GM18520 (cell line): Measurements from ENCODE around the gene GGCX.

Source experiments
- ATAC-seq: cut with Tn5 transposase; IDR thresholded peaks from one replicate; pipeline ENCODE4 v1.9.1; 2021; ENCODE audit not compliant: unreplicated experiment

Gene GGCX

DNA sequence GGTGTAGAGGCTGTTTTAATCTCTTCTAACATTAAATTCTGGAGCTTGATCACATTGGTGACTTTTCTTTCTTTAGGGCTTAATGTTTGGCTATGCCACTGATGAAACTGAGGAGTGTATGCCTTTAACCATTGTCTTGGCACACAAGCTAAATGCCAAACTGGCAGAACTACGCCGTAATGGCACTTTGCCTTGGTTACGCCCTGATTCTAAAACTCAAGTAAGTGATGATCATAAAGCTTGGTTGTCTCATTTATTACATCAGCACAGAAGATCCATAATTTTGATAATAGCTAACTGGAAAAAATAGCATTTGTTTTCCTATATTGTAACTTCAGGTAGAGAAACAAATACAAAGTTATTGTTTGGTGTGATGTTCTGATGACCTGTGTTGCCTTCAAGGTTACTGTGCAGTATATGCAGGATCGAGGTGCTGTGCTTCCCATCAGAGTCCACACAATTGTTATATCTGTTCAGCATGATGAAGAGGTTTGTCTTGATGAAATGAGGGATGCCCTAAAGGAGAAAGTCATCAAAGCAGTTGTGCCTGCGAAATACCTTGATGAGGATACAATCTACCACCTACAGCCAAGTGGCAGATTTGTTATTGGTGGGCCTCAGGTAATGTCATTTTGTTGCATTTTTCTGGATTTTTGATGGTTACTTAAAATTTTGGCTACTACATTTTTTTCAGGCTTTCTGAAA is 19.4 kb downstream of the GGCX start:
- ATAC-seq = no peak

DNA sequence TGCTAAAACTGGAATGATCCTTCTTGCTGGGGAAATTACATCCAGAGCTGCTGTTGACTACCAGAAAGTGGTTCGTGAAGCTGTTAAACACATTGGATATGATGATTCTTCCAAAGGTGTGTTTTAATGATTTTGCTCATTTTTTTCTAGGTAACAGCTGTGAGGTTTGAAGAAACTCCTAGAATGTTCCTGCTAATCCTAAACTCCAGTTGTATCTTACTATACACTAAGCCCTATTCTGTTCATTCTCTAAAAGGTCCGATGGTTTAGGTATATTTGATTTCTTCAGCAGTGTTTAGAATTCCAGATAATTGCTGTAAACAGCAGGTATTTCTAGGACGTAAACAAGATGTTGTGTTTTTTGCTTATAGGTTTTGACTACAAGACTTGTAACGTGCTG is 20.0 kb downstream of the GGCX start:
- ATAC-seq = no peak

DNA sequence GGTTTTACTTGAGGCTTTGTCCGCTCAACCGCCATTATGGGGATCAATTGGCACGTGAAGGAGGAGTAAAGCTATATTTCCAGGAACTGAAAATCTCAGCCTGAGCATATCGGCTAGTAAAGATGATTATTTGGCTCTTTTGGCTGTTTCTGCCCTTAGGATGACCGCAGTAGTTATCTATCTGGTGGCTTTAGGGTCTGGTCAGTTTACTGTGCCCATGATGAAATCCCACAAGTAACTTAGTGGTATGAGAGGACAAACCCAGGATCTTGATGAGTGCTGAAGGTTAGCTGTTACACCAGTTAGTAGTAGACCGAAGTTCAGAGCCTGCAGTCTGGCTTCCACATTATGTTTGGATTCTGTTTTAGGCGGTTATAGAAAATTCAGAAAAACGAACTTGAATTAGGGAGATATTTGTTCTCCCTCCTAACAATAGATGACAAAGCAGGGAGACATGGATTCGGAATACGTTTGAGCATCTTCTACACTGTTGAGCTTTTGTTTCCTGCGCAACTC is 21.1 kb downstream of the GGCX start:
- ATAC-seq = no peak

DNA sequence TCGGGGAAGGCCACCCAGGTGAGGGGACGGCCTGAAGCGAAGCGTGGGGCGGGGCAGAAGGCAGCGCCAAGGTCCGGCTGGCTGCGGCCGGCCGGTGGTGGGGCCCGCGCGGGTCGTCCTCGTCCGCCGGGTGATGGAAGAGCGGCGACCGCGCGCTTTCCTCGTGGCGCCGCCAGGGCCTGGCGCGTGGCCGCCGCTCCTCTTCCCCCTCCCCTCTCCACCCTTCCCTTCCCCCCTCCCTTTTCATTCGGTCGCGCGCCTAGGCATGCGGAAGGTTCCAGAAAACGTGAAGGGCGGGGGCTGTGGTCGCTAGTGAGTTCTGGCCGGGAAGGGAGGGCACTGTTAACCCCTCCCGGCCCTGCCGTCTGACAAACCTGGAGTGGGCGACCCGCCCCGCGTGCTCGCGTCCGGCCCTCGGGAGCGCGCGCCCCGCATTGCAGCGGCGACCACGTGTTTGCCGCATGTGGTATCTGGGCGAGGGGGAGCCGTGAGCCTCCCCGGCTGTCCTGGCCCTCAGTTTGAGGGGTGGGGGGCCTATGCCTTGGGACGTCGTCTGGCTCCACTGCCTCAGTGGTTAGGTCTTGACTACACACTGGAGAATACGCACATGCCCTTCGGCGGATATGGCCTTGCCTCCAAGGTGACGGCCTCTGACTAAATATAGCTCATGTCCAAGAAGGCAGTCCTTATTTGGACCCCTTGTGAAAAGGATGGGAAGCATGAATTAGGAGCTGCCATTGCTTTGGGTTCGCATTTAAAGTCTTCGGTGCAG is 21.7 kb downstream of the GGCX start:
- ATAC-seq = peak; percentile 26

DNA sequence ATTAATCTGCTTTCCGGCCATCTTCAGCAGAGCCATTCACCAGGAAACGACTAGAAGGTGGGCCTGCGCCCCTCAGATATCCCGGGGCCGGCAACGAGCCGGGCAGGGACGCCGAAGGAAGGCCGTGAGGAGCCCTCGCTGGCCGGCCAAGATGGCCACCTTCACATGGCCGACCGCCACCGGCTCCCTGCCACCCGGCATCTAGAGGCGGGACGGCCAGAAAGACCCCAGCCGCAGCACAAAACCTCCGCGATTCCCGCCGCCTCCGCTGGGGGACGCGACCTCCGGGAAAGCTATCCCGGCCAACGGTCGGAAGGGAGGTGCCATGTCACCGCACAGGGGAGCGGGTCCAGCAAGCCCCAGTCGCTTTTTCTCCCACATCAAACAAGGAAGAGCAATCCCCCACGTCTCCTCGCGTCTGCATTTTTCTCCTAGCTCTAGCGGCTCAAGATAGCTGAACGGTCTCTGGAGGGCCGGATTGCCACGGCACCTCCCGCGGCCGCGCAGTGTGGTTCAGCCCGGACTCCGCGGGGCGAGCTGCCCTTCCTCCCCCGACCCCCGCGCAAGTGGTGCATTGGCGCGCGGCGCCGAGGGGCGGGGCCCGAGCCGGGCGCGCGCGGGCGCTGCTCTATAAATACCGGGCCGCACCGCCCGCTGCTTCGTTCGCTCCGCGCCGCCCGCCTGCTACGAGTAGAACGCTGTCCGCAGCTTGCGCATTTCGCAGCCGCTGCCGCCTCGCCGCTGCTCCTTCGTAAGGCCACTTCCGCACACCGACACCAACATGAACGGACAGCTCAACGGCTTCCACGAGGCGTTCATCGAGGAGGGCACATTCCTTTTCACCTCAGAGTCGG is 22.6 kb downstream of the GGCX start, which contains the start of gene MAT2A:
Gene MAT2A, plus strand, starts transcription at position 662 of the 854 bp plus-strand sequence. Its CDS starts 120 bp downstream, at position 782.
- peak; percentile 44 for ATAC-seq

DNA sequence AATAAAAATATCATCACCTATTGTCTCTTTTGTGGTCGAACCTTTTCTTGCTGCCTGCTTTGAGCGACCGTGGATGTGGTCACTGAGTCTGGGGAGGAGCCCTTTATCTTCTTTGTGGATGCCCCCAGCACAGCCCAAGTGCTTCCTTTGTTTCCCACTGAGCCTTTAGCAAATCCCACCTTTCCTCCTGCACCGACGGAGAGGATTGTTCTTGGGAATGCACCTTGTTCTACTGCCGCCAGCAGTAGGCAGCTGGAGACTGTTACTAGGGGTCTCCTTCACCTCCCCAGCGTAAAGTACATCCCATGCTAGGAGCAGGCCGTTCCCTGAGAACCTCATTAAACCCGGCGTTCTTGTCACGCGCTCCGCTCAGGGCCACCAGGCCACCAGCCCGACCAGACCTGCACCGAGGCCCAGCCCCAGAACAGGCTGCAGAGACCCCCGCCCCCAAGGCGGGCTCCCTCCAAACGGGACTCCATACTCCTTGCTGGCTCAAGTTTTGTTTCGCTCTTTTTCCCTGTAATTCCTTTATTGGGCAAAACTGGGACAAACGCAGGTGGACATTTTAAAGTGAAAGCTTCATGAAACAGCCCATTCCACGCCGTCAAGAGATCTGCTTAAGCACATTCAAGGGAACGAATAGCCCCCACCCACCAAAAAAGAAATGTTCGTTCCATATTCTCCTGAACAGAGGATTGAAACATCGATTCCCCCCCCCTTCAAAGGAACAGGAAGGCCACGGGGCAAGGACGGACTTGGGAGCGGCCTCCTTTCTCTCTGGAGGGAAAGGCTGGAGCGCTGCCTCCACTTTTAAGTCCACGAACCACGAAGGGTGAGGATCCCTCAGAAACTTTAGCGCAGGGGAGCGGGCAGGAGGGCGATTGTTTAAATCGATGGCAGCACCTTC is 23.4 kb downstream of the GGCX start:
- ATAC-seq = no peak

DNA sequence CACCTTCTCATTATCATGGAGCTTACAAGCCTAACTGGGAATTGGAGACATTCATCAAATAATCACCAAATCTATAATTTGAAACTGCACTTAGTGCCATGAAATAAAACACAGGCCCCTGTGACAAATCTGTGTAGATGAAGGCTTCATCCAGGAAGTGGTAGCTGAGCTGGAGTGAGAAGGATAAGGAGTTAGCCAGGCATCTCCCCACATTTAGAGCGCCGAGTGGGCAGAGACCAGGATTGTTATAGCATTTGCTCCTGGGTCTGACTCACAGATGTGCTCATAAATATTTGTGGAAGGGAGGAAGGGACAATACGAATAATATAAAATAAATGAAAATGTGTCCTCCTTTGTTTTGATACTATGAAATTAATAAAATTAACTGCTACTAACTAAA is 24.8 kb downstream of the GGCX start:
- ATAC-seq = no peak

DNA sequence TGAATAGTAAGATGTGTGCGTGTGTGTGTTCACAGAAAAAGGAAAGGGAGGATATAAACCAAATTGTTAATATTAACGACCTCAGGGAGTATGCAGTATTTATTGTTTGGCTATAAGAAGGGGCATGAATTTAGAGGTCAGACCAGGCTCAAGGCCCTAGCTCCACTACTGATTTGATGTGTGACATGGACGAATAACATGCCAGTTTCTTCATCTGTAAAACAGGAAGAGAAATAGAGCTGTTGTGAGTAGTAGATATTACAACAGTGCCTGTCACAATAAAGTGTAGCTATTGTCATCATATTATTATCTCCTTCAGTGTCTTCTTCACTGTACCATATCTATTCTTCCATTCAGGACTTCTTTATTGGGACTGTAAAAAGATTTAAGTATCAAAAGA is 26.4 kb downstream of the GGCX start:
- ATAC-seq = no peak

DNA sequence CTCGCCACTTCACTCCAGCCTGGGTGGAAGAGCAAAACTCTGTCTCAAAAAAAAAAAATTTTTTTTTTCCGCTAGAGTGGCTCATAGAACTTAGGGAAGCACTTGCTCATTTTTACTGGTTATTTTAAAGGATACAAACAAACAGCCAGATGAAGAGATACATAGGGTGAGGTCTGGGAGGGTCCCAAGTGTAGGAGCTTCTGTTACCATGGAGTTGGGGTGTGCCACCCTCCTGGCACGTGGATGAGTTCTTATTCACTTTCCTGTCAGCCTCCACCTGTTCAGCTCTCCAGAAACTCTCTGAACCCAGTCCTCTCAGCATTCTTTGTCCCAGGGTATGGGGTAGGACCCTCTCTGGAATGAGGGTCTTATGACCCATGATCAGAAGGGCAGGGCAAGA is 27.2 kb downstream of the GGCX start:
- ATAC-seq = no peak

DNA sequence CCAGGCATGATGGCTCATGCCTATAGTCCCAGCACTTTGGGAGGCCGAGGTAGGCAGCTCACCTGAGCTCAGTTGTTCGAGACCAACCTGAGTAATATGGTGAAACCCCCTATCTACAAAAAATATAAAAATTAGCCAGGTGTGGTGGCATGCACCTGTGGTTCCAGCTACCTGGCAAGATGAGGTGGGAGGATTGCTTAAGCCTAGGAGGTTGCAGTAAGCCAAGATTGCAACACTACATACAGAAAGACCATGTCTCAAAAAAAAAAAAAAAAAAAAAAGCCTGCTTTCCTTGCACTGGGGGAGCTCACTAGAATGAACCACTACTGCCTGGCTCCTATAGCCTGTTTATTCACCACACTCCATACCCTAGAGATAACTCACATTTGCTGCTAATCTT is 29.7 kb downstream of the GGCX start:
- ATAC-seq = no peak

DNA sequence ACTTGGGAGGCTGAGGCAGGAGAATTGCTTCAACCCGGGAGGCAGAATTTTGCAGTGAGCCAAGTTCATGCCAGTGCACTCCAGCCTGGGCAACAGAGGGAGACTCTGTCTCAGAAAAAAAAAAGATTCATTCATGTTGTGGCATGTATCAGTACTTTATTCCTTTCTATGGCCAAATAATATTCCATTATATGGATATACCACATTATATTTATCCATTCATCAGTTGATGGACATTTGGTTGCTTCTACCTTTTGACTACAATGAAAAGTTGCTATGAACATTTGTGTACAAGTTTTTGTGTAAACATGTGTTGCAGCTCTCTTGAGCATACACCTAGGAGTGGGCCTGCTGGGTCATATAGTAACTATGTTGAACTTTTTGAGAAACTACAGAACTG is 31.5 kb downstream of the GGCX start:
- no peak for ATAC-seq

DNA sequence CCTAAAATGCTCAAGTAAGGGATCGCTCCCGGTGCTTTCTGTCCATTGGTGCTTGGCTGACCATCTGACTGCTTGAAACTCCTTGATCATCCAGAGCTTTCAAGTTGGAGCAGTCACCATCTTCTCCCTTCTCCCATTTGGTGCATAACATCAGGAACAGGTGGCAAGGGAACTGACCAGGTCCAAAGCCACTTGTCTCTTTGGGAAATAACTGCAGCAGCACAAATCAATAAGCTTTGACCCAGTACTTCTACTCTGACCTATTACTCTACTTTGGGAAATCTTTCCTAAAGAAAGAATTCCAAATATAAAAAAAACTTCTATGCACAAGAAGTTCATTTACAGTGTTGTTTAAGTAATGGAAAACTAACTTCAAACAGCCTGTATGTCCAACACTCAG is 32.9 kb downstream of the GGCX start:
- no peak for ATAC-seq

DNA sequence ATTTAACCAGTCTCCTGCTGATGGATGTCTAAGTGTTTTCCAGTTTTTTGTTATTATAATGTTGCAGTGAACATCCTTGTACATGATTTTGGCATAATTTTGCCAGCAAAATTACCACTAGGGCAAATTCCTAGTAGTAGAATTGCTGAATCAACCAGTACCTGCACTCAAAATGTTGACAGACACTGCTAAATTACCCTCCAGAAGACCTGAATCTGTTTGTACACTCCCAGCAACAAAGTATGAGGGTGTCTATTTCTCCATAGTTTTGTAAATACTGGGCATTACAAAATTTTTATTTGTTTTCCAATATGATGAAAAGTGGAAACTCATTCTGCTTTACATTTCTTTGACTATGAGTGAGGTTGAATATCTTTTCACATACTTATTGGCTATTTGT is 33.5 kb downstream of the GGCX start:
- no peak for ATAC-seq

DNA sequence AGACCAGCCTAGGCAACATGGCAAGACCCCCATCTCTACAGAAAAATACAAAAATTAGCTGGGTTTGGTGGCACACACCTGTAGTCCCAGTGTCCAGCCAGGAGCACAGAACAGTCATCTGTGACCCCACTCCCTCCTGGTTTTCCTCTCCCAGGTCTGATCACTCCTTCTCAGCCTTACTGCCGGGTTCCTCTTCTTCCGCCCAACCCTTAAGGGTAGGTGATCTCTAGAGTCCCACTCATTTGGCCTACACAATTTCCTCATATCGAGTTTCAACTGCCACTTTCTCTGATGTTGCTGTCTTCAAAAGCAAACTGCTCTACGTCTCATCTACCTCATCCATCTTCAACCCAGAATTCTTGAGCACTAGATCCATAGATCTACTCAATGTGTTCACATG is 35.7 kb downstream of the GGCX start:
- ATAC-seq = no peak

DNA sequence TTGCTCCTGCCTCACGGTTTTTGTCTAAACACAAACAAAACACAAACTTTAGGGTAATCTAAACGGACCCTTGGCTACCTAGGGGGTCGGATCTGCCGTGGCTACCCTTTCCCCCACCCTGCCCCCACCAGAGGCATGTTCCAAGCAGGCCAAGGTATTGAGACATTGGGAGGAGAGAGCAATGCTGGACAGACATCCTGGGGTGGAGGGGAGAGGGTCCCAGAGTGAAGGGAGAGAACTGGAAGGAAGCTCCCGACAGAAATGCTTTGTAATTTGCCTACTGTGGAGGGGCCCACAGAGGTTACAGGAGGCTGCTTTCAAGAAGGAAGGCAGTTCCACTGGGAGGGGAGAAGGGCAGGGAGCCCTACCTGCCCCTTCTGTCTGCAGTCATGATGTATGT is 36.3 kb downstream of the GGCX start:
- ATAC-seq = no peak

DNA sequence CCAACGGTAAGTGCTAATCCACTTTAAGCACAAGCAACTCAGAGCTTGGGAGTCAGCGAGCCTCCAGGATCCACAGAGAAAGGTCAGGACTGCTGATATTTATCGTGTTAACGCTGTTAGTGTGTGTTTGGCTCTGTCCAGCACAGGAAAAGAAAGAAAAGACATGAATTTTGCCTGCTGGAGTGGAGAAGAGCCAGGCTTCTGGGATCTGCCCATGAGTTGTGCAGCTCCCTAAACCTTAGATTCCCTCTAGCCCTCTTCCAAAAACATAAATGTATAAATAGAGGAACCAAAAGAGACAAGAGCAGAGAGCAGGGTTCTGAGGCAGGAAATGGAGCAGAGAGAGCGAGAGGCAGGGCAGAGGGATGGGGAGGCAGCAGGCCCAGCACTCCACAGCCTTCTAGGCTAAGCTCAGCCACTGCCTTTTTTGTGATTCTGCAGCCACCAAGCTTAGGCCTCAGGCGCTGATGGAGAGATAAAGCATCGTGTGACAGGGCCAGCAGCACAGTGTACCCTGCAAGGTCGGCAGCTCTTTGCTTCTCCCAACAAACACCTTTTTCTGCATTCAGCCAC is 36.9 kb downstream of the GGCX start:
- ATAC-seq = no peak

DNA sequence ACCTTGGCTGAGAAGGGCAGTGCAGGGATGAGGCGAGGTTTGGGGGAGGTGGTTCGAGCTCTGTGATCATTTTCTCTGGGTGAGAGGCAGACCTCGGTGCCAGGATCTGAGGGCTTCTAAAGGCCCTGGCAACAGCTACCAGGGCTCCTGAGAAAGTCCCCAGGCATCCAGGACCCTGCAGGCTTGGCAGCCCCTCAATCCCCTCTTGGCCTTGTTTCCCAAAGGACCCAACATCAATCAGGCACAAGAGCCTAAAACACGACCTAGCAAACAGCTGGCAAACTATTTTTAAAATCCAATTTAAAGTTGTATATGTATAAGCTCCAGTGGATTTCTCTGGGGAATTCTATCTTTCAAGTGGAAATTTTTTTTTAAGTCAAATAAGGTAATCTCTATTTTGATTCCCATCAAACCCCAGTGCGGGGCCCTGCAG is 37.4 kb downstream of the GGCX start:
- no peak for ATAC-seq

DNA sequence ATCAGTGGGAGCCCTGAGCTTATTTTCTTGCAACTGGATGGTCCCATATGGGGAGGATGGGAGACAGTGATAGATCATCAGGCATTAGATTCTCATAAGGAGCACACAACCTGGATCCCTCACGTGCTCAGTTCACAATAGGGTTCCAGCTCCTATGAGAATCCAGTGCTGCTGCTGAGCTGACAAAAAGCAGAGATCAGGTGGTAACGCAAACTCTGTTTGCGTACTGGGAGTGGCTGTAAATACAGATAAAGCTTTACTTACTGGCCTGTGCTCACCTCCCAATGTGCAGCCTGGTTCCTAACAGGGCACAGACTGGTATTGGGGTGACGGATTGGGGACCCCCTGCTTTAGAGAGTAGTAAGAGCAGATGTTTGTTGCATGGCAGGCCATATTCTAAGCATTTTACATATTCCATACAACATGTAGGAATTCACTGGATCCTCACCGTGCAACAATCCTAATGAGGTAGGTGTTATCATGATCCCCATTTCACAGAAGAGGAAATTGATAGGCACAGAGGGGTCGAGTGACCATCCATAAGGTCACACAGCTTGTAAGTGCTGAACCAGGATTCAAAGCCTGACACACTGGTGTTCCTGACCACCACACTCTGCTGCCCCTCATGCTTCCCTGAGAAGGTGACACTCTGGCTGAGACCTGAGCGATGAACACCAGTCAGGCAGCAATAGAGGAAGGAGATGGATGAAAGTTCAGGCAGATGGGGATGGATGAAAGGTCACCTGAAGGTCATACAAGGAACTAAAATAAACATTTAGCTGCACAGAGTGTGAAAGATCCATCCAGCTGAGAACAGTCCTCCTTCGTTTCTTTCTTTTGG is 38.0 kb downstream of the GGCX start:
- no peak for ATAC-seq

DNA sequence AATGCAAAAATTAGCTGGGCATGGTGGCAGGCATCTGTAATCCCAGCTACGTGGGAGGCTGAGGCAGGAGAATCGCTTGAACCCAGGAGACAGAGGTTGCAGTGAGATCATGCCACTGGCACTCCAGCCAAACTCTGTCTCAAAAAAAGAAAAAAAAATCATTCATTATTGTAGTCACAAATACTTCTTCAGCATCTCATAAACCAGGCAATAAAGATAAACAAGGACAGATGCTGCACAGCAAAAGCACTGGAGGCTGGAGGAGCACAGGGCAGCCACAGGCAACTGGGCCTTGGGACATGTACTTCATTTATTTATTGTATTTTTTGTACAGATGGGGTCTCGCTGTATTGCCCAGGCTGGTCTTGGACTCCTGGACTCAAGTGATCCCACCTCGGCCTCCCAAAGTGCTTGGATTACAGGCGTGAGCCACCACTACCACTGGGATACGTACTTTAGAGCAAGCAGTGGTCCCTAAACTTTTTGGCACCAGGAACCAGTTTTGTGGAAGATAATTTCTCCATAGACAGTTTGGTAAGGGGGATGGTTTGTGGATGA is 39.1 kb downstream of the GGCX start:
- ATAC-seq = no peak
